Right hindlimb (tissue), 1 donor: ENCODE data around the gene GPR15.
A peak's percentile ranks its signal among the peaks of the same experiment; 100 is the strongest.

Source experiments
- DNase-seq: peaks from one replicate; pipeline ENCODE4 v3.0.0-alpha.2; 2018

The GPR15 gene

DNA sequence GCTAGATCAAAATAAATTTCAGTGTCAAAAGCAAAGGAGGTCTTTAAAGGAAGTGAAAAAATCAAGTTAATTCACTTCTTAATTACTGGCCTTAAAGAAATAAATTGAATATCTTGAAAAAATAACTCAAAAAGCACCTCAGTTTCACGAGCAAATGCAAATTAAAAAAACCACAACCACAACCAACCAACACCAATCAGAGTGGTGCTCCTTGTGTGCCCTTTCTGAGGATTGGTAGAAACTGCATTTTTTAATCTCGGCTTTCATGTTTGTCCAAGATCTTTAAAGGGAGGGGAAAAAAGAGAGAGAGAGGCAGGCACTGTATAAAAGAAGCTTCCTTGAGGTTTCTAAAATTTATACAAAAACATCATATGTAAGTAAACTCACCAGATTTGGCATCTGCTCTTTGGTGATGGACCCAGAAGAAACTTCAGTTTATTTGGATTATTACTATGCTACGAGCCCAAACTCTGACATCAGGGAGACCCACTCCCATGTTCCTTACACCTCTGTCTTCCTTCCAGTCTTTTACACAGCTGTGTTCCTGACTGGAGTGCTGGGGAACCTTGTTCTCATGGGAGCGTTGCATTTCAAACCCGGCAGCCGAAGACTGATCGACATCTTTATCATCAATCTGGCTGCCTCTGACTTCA is at the start of gene GPR15:
GPR15 (plus strand) TSS at position 357 of the 653 bp plus-strand sequence; CDS start at position 413, 56 bp downstream.
- DNase-seq = no peak

DNA sequence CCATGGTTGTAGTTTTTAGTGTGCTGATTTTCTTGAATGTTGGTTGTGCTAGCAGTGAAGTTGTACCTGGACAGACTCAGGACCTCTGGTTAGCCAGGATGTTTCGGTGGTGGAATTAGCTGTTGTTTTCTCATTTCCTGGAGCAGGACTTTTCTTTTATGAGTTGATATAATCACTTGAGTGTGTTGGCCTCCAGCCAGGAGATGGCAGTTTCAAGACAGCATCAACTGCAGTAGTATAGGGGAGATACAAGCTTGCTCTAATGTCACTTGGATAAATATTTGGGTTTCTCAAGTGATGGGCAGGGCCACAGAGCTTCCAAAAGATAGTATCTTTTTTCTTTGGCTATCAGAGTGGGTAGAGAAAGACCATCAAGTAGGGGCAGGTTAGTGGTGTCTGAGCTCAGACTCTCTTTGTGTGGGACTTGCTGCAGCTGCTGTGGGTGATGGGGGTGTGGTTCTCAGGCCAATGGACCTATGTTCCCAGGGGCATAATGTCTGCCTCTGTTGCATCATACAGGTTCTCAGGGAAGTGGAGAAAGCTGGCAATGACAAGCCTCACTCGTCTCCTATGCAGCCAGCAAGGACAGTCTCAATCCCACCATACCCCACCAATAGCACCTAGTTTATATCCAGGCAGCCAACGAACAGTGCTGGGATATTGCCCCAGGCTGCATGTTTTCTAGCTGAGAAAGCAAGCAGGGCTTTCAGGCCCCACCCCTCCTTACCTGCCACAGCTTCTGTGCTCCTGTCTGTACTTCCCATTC is 48.9 kb upstream of the GPR15 start:
- no peak for DNase-seq

DNA sequence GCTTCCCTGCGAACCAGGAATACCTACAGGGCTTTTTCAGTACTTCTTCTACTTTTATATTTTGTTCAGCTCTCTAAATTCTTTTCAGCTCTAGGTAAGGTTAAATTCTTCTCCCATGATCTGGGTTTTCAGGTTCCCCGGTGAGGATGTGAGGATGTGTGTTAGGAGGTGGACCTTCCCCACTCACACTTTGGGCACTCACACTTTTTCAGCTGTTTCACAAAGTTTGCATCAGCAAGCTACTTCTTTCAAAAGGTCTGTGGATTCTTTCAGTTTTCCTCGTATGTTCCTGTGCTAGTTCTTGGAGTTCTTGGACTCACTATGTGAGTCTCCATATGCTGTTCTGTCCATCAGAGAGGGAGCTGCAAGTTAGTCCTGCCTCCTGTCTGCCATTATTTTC is 48.2 kb upstream of the GPR15 start:
- no peak for DNase-seq

DNA sequence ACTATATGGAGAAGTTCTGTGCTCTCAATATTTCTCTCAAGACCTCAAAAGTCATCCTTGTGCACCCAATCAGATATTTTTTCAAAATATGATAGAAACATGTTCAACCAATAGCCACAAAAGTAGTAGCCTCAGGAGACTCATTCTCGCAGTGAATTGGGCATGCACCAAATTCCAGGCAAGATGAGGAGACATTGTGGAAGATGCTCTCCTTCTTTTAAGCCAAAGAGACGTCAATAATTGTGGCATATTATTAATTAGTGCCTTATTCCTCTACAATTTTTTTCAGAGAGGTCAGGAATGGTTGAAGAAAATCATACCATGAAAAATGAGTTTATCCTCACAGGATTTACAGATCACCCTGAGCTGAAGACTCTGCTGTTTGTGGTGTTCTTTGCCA is 34.4 kb upstream of the GPR15 start, which contains the start of gene OR5K2:
OR5K2 (plus strand) TSS at position 301 of the 400 bp plus-strand sequence; CDS start at position 301, 0 bp downstream.
- no peak for DNase-seq

DNA sequence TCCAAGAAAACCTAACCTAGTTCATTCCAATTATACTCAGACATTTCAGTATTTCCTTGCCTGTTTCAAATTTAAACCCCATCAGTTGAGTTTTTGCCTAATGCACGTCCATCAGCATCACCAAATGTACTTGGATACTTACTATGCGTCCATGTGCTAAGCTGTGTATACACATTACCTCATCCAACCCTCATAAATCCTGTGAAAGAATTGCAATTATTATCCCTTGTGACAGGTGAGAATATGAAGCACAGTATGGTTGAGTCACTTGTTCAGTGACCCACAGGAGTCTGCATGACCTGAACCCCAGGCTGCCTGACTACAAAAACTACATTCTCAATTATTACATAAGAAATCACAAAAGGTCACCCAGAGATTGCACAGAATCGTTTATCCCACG is 31.8 kb upstream of the GPR15 start:
- no peak for DNase-seq

DNA sequence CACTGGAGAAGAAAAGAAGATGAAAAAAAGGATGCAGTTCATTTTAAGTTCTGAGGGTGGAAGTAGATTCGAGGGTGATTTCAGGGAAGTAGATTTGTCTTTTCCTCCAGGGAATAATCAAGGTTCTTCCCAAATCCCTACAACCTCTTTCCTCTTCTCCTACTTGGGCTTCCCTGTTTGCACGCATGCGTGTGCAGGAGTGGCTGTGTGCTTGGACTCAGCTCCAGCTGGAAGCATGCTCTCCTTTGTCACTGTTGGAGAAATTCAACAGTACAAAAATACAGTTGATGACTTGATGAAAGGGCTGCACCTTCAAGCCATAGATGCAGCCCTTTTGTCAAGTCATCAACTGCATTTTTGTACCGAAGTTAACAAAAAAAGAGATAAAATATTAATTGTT is 30.5 kb upstream of the GPR15 start:
- no peak for DNase-seq

DNA sequence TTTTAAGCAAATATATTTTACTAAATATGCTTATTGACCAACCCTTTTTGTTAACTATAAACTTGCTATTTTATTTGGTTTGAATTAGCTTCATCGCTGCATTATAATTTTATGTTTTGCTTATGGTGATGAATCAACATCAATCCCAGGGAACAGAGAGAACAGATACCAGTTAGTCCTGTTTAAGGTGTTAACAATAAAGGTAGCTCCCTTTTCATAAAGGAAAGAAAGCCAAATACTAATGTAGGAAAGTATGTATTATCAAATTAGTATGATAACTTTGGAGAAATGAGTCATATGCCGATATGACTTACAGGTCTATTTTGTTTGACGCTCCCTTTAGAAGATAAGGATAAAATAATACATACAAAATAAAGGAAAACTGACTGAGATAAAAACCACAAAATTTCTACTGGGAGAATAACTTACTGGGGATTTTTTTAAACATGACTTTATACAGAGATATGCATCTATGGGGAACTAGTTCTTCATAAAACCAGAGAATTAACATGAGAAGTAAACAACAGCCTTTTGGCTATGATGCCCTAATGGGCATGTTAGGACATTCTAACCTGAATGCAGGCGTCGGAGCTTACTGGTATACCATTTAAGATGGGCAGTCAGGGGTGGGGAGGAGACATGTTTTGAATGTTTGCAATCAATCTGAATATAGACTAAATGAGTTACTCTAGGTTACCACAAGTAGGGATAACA is 29.8 kb upstream of the GPR15 start:
- DNase-seq = no peak

DNA sequence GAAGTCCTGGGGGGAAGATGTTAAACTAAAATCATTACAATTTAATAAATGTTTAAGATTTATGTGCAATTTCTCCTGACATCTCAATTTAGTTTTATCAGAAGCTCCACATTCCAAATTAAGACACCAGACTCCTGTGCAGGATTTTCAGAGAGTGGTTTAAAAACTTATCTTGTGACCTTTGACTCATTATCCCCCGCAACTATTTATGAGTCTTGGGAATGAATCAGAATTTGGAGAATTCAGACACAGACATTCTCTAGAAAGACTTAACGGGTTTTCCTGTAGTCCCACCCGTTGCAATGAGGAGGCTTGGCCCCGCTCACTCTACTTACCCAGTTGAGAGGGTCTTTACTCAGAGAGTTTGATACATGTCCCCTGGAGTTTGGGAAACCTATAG is 27.2 kb upstream of the GPR15 start:
- DNase-seq = no peak

DNA sequence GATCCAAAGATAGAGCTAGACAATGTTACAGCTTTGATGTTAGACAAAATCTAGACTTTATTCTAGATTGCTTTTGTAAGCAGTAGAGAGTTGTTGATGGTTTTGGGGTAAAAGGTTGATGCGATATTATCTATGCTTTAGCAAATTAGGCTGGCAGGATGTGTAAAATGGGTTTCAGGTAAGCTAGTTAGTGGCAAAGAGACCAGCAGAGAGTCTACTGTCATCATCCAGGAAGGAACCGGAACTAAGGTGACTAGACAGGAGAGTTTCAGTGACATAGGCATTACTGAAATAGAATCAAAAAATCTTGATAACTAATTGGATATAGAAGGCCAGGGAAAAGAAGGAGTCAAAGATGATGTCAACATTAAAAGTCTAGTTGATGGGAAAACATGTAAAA is 23.2 kb upstream of the GPR15 start:
- no peak for DNase-seq

DNA sequence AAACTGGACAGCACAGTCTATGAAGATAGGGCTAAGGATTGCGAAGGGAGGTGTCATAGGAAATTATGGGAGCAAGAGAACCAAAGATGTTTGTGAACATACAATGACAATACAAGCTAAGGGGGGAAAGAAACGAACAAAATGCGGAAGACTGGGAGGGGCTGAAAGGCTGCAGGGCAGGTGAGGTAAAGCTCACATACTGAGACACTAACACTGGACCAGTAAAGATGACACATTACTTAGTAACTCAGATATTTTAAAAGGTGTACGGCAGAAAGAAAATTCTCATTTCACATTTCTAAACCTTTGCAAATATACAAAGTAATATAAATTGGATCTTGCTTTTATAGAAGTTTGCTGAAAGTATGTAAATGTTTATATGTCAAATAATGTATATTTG is 19.2 kb upstream of the GPR15 start:
- no peak for DNase-seq

DNA sequence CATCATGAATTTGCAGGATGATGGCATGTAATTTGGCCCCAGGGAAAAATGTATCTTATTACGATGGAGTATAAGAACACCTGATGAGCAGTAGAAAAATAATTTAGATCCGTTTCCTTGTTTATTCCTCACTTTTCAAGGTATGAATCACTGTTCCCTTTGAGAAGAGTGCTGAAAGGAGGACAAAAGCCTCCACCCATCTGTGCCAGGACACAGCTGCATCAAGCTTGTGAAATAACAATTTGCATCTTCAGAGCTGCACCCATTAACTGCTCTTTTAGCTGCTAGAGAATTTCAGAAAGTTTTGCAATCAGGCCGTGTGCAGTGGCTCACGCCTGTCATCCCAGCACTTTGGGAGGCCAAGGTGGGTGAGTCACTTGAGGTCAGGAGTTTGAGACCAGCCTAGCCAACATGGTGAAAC is 18.7 kb upstream of the GPR15 start:
- no peak for DNase-seq

DNA sequence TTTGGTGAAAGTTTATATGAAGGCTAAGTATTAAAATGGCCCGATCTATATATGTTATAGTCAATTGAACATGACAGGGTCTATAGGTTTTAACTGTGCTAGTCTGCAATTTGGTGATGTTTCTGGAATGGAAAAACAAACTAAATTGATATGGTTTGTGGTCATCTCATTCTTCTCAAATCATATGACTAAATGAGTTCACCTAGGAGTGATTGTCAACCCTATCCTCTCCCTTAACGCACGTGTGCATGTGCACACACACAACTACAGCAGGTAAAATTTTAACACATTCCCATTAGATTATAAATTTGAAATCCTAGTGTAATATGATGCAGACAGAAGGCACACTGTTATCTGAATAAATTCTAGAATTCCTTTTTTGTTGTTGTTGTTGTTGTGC is 18.0 kb upstream of the GPR15 start:
- DNase-seq = no peak

DNA sequence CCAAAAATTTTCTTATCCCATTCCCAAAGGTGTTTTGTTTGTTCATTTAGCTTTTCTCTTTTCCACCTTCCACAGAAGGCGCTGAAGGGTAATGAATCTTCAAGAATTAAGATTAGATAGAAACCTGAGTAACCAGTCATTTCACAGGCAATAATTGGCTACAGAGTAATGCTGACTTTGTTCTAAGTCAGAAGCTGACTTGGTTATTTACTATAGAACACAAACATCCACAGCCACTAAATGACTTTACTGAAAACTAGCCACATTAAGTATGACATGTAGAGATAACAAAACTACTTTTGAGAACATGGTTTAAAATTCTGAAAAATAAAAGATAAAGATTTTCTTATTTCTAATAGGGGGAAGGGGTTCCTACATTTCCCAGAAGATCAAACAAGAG is 16.8 kb upstream of the GPR15 start:
- DNase-seq = no peak

DNA sequence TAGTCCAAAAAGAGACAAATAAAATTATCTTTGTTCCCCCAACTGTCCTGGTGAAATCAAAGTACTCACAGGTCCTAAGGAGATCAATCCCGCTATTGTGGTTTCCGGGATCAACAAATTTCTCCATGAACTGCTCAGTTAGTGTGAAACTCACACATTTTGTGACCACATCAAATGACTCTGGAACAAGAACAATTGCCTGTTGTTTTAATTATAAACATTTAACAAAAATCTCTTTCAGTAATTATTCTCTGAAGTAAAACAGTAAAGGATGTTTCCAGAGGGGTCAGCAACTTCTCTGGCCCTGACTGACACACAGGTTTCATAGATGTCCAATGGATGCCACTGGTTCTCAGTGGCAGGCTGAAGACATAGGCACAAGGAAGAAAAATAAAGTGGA is 13.0 kb upstream of the GPR15 start:
- no peak for DNase-seq

DNA sequence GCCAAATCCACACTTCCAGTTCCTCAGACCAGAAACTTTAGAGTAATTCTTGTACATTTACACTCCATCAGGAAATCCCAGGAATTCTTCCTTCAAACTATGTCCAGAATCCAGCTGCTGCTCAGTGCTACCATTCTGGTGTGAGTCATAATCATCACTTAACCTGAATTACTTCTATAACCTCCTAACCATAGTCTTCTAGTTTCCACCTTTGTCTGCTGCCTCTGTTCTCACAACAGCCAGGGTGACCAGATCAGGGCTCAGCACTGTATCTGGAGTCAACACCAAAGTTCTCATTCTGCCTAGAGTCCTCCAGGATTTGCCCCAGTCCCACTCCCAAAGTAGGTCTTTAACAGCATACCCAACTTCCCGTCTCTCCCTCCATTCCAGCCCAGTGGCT is 12.4 kb upstream of the GPR15 start:
- DNase-seq = no peak

DNA sequence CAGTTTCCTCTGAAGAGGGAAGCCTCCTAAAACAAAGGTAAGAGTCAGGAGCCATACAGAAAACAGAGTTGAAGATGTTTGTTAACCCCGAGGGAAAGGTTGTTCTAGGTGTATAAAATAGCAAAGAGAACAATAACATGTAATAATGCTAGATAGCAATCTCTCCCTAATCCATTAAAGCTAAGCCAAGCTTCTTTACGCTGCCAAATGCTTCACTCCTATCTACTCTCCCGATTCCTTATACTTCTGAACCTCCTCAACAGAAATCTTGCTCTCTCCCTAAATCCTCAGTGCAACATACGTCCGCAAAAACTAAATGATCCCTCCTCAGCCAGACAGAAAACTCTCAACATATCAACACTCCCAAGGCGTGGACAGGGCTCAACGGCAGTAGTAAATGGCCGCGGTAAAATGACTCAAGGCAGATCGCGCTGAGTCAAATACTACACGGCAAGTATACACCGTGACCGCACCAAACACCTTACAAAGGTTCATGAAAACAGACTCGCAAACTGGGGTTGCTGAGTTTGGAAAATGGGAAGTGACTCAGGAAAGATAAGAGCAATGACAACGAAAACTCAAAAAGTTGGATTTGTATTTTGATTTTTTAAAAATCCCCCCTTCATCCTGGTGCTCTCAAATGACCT is 9.8 kb upstream of the GPR15 start:
- no peak for DNase-seq

DNA sequence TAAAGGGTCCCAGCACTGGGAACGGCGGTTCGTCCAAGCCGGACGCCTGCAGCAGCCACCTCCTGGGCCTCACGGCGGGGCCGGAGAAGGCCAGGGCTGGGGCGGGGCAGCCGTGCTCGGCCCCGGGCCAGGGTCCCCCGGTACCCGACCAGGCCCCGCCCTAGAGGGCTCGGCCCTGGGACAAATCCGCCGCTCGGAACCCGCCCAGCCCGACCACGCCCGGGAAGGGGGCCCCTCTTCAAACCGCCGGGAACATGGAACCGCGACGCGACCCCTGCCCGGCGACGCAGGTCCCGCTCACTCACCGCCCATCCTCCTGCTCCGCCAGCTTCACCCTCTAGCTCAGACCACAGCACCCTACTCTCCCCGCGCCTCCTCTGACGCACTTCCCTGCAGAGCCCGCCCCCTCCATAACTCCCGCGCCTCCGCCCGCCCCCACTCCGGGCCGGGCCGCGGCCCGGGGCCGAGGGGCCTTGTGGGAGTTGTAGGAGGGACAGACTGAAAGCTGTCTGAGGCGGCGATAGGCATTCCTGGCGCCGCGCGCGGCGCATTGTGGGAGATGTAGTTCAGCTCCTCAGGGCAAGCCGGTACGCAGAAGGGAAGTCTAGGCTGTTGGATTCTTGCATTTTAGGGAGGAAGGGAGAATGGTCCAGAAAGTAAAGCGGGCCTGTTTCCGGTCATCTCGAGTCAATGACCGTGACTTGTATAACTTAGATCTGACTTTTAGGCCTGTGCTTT is 9.1 kb upstream of the GPR15 start, which contains the start of gene CLDND1:
CLDND1 (minus strand) TSS at position 359 of the 738 bp plus-strand sequence. CDS start 1,478 bp downstream, outside the sequence.
- DNase-seq = peak; percentile 99

DNA sequence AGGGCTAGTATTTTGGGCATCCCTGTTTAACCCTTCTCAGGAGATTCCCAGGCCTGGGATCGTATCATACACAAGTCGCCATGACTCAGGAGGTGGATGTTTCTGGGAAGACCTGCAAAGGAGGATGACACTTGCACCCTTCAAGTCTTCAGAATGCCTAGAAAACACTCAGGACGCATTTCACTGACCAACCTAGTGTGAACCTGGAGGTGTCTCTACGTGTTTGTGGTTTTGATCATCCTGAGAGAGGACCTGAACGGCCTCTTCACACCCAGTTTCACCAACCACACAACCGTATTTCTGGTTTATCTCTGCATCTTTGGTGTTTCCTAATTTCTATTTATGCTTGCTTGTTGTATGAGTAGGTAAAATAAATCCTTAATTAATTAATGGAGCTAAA is 6.3 kb upstream of the GPR15 start:
- no peak for DNase-seq

DNA sequence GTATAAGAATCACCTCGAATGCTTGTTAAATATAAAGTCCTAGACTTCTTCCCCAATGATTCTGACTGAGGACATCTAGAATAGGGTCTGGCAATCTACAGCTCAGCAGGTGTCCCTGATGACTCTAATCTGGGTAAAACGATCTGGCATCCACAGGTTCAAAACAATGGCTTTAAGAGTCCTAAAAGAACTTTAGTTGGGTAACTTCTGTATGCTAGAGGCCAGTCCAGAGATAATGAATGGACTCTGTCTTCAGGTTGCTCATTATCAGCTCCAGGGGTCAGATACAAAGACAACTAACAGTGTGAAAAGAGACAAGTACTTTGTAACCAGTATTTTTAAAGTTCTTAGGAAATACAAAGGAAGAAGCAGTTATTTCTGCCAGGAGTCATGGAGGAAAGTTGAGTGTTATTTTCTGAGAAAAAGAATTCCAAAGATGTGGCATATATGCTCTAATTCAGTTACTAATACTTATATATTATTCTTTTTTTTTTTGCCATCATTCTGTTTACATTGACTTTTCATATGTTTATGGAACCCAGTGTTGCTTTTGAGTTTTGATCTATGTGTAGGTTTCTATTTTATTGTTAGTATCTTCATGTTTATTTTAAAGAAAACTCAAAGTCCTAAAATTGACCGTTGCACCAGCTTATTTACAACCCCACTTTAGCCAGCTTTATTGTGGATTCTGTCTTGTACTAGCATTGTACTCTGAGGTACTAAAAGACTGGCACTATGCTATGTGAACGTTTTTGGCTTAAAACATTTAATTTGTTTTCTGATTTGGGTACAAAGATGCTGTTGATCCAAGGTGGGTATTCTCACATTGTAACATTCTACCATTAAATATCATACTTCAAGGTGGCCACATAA is 3.1 kb upstream of the GPR15 start:
- DNase-seq = no peak

DNA sequence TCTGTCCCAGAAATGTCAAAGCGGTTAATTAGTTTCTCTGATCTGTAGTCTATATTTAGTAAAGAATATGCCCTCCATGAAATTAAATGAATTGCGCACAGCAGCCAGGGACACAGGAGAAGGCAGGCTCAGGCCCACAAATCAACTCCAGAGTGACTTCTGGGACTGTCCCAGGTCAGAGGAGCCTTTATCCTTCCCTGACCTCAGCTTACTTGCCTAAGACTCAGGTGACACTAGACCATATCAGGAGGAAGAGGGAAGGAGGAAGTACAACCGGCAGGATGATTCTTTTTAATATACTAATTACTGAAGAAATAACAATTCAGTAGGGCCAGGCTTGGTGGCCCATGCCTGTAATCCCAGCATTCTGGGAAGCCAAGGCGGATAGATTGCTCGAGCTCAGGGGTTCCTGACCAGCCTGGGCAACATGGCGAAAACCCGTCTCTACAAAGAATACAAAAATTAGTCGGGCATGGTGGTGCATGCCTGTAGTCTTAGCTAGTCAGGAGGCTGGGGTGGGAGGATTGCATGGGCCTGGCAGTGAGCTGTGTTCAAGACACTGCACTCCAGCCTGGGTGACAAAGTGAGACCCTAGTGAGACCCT is 1.8 kb upstream of the GPR15 start:
- no peak for DNase-seq

DNA sequence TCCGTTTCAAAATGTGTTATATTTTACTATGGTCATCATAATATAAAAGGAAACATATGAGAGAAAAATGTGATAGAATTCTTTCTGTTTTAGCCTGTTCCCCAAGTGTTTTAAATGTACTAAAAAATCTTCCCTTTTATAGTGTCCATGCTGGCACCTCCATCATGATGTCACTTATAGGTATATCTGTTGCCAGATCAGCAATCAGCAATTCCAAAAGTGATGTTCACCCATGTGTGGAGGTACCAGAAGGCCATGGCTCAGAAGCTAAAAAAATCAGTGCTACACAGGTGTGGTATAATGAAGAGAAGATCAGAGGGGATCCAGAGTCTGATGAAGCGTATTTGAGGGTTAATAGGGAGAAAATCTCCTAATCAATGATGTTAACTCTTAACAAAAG is 1.1 kb upstream of the GPR15 start:
- no peak for DNase-seq
